Trophoblast cell (in vitro differentiated cells and primary cell): ENCODE results near the gene IRF8.

Experiments used
- DNase-seq, 2 donors: peaks; one replicate each; pipeline ENCODE4 v3.0.0-alpha.2; 2016
- H2AFZ ChIP-seq: 2 replicates; pipeline ENCODE4 v1.6.1; 2013; ENCODE audit warnings: low read length, moderate library complexity, mild to moderate bottlenecking; ENCODE audit not compliant: insufficient read depth, poor library complexity
- H2AK5ac ChIP-seq: 2 replicates; pipeline ENCODE4 v1.6.1; 2013; ENCODE audit warnings: mild to moderate bottlenecking, low read length
- H2BK120ac ChIP-seq: 2 replicates; pipeline ENCODE4 v1.6.1; 2013; ENCODE audit warnings: low read length, mild to moderate bottlenecking, moderate library complexity; ENCODE audit not compliant: insufficient read depth, poor library complexity
- H2BK12ac ChIP-seq: 2 replicates; pipeline ENCODE4 v1.6.1; 2013; ENCODE audit warnings: mild to moderate bottlenecking, low read length, moderate library complexity
- H2BK5ac ChIP-seq: 2 replicates; pipeline ENCODE4 v1.6.1; 2013; ENCODE audit warnings: low read length, low read depth, moderate library complexity, mild to moderate bottlenecking; ENCODE audit not compliant: poor library complexity
- H3K14ac ChIP-seq: 2 replicates; pipeline ENCODE4 v1.6.1; 2013; ENCODE audit warnings: mild to moderate bottlenecking, low read length
- H3K18ac ChIP-seq: 2 replicates; pipeline ENCODE4 v1.6.1; 2013; ENCODE audit warnings: mild to moderate bottlenecking, low read length
- H3K23ac ChIP-seq: 2 replicates; pipeline ENCODE4 v1.6.1; 2013; ENCODE audit warnings: low read length
- H3K27ac ChIP-seq: 2 replicates; pipeline ENCODE4 v1.5.1; 2013; ENCODE audit warnings: low read depth, mild to moderate bottlenecking, inconsistent platforms, low read length, moderate library complexity
- H3K27me3 ChIP-seq: 2 replicates; pipeline ENCODE4 v1.6.1; 2013; ENCODE audit warnings: inconsistent platforms, mild to moderate bottlenecking, low read length, moderate library complexity; ENCODE audit not compliant: insufficient read depth
- H3K36me3 ChIP-seq, 2 experiments: 1 replicate in 1 of 2; 2 replicates in 1 of 2; pipeline ENCODE4 v1.6.1; 2013; ENCODE audit warnings: low read length in 2 of 2, mild to moderate bottlenecking in 2 of 2, moderate library complexity in 1 of 2; ENCODE audit not compliant: insufficient read depth in 2 of 2, control insufficient read depth in 1 of 2
- H3K4ac ChIP-seq: 2 replicates; pipeline ENCODE4 v1.6.1; 2013; ENCODE audit warnings: low read depth, mild to moderate bottlenecking, low read length, moderate library complexity
- H3K4me1 ChIP-seq, 2 experiments: 1 replicate in 1 of 2; 2 replicates in 1 of 2; pipeline ENCODE4 v1.6.1; 2013; ENCODE audit warnings: low read length in 2 of 2, mild to moderate bottlenecking in 2 of 2, moderate library complexity in 1 of 2; ENCODE audit not compliant: insufficient read depth in 2 of 2, control insufficient read depth in 1 of 2
- H3K4me2 ChIP-seq: 2 replicates; pipeline ENCODE4 v1.6.1; 2013; ENCODE audit warnings: inconsistent platforms, mild to moderate bottlenecking, low read length, moderate library complexity
- H3K4me3 ChIP-seq: 2 replicates; pipeline ENCODE4 v1.5.1; 2013; ENCODE audit warnings: mild to moderate bottlenecking, low read depth, low read length, inconsistent platforms
- H3K79me1 ChIP-seq: one replicate; pipeline ENCODE4 v1.6.1; 2013; ENCODE audit warnings: low read length
- H3K79me2 ChIP-seq: 2 replicates; pipeline ENCODE4 v1.6.1; 2013; ENCODE audit warnings: low read length, mild to moderate bottlenecking; ENCODE audit not compliant: control insufficient read depth, insufficient read depth, poor library complexity
- H3K9ac ChIP-seq: 2 replicates; pipeline ENCODE4 v1.6.1; 2013; ENCODE audit warnings: mild to moderate bottlenecking, low read length
- H3K9me3 ChIP-seq: 2 replicates; pipeline ENCODE4 v1.6.1; 2013; ENCODE audit warnings: low read depth, mild to moderate bottlenecking, control low read depth, inconsistent platforms, low read length; ENCODE audit not compliant: insufficient read depth
- H4K12ac ChIP-seq: 2 replicates; pipeline ENCODE4 v1.6.1; 2013; ENCODE audit warnings: low read depth, mild to moderate bottlenecking, low read length, moderate library complexity
- H4K8ac ChIP-seq: 2 replicates; pipeline ENCODE4 v1.6.1; 2013; ENCODE audit warnings: low read depth, mild to moderate bottlenecking, low read length, moderate library complexity
- H4K91ac ChIP-seq: one replicate; pipeline ENCODE4 v1.6.1; 2013; ENCODE audit warnings: low read depth, mild to moderate bottlenecking, low read length, moderate library complexity
- WGBS: extraction: QIAGEN DNeasy Blood & Tissue Kit; methylation state at CpG from one replicate; pipeline ENCODE4 v1.1.7; 2013; ENCODE audit warnings: missing lambda C conversion rate; ENCODE audit not compliant: insufficient read length, insufficient coverage; ENCODE audit errors: extremely low coverage; 5-methylcytosine and 5-hydroxymethylcytosine counted together

IRF8 gene

DNA sequence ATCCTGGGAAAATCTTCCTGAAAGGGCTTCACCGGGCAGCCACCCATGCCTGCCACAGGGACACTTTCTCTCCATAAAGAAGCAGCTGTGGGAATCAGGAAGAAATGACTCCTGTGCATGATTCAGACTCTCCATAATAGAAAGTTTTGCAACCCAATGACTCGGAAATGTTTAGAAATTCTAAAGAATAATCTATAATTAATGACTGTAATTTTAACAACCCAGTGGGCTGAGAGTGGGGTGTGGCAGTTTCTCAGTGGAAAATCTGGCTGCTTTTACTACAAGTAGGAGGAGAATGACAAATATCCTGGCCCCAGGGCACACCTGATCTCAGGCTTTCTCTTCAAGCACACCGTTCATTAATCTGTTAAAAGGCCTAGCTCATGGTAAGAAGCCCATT, 25.7 kb downstream of the IRF8 start:
- peak overlapping the region; percentile 17 for H3K4ac ChIP-seq
- no peak overlapping the region for H3K23ac ChIP-seq
- no peak overlapping the region for H3K4me2 ChIP-seq
- no peaks in the 10 kb centered on the region for H3K9me3 ChIP-seq
- H3K14ac ChIP-seq, result peak overlapping the region; percentile 24
- H2BK120ac ChIP-seq, result no peak overlapping the region
- no peak overlapping the region for H4K12ac ChIP-seq
- no CpG with 5 or more reads among the region's 3 CpGs for WGBS
- no peak overlapping the region for H2AFZ ChIP-seq
- H2AK5ac ChIP-seq, result peak overlapping the region; percentile 26
- H4K91ac ChIP-seq, result peak overlapping the region; percentile 66
- peak overlapping the region; percentile 15 for H2BK12ac ChIP-seq
- no peak overlapping the region for H4K8ac ChIP-seq
- peaks cover 30% of the 10 kb centered on the region for H3K79me1 ChIP-seq
- H2BK5ac ChIP-seq, result no peak overlapping the region
- no peak overlapping the region for H3K4me3 ChIP-seq
- DNase-seq, result peak; percentile 91 to 96
- H3K79me2 ChIP-seq, result peaks cover 3% of the 10 kb centered on the region
- no peak overlapping the region for H3K9ac ChIP-seq
- peaks cover 37 to 46% of the 10 kb centered on the region in 2 experiments for H3K4me1 ChIP-seq
- no peaks in the 10 kb centered on the region for H3K27me3 ChIP-seq
- H3K27ac ChIP-seq, result peak overlapping the region; percentile 44
- no peak overlapping the region for H3K18ac ChIP-seq
- H3K36me3 ChIP-seq, result peaks cover 0 to 3% of the 10 kb centered on the region in 2 experiments

DNA sequence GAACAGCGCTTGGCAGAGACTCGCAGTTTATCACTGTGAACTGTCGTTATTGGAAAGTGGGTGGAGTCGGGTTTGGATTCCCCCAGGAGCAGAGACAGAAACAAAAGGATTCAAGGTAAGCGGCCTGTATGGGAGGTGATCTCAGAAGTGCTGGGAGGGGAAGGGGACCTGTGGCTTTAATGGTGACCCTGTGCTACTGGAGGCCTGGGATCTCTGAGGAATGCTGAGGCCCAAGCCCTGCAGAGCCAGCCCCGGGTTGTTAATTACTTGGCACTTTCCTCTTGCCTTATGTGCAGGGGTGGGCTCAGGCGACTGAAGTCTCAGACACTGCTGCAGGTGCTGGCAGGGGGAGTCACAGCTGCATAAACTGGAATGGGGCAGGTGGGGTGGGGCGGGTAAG, 27.4 kb downstream of the IRF8 start:
- H2BK12ac ChIP-seq, result no peak overlapping the region
- H3K27ac ChIP-seq, result no peak overlapping the region
- H2AFZ ChIP-seq, result no peak overlapping the region
- no peak overlapping the region for H4K8ac ChIP-seq
- H3K9me3 ChIP-seq, result no peaks in the 10 kb centered on the region
- no peak overlapping the region for H2BK5ac ChIP-seq
- no peak for DNase-seq
- no peak overlapping the region for H3K4me3 ChIP-seq
- no peak overlapping the region for H3K14ac ChIP-seq
- no peak overlapping the region for H4K91ac ChIP-seq
- H3K36me3 ChIP-seq, result no peaks in the 10 kb centered on the region
- no peak overlapping the region for H3K18ac ChIP-seq
- no peak overlapping the region for H3K4me2 ChIP-seq
- peaks cover 3% of the 10 kb centered on the region for H3K79me2 ChIP-seq
- WGBS, result no CpG with 5 or more reads among the region's 8 CpGs
- H3K27me3 ChIP-seq, result no peaks in the 10 kb centered on the region
- peaks cover 22% of the 10 kb centered on the region for H3K79me1 ChIP-seq
- H3K23ac ChIP-seq, result no peak overlapping the region
- H2AK5ac ChIP-seq, result no peak overlapping the region
- no peak overlapping the region for H3K4ac ChIP-seq
- H3K9ac ChIP-seq, result no peak overlapping the region
- no peak overlapping the region for H4K12ac ChIP-seq
- H3K4me1 ChIP-seq, result peaks cover 29 to 36% of the 10 kb centered on the region in 2 experiments
- no peak overlapping the region for H2BK120ac ChIP-seq

DNA sequence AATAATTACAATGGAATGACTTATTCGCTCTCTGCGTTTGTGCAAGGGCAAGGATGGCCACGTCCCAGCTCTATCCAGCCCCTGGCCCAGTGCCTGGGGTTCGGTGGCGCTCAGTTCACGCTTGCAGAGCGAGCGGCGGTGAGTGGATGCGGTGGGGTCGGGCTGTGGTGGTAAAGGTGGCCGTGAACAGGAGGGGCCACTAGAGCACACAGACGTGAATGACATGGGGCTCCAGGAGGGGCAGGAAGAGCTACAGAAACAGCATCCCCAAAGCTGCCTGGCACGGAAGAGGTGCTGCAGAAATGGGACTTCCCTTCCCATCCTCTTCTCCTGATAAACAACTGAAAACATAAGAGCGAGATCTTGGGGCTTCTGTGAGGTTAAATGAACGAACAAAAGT, 28.4 kb downstream of the IRF8 start:
- no peak overlapping the region for H4K12ac ChIP-seq
- peak overlapping the region; percentile 2 for H2AK5ac ChIP-seq
- DNase-seq, result no peak
- WGBS, result no CpG with 5 or more reads among the region's 16 CpGs
- no peak overlapping the region for H4K8ac ChIP-seq
- H3K4me1 ChIP-seq, result peaks cover 29 to 32% of the 10 kb centered on the region in 2 experiments
- no peak overlapping the region for H2AFZ ChIP-seq
- no peak overlapping the region for H3K27ac ChIP-seq
- H3K79me2 ChIP-seq, result peaks cover 3% of the 10 kb centered on the region
- no peak overlapping the region for H3K4me2 ChIP-seq
- no peak overlapping the region for H3K23ac ChIP-seq
- H3K4ac ChIP-seq, result no peak overlapping the region
- no peak overlapping the region for H3K4me3 ChIP-seq
- no peaks in the 10 kb centered on the region for H3K27me3 ChIP-seq
- peaks cover 19% of the 10 kb centered on the region for H3K79me1 ChIP-seq
- no peak overlapping the region for H3K18ac ChIP-seq
- no peak overlapping the region for H3K9ac ChIP-seq
- peak overlapping the region; percentile 16 for H2BK12ac ChIP-seq
- H2BK120ac ChIP-seq, result peak overlapping the region; percentile 1
- no peaks in the 10 kb centered on the region for H3K9me3 ChIP-seq
- H3K14ac ChIP-seq, result no peak overlapping the region
- no peak overlapping the region for H2BK5ac ChIP-seq
- no peaks in the 10 kb centered on the region for H3K36me3 ChIP-seq
- no peak overlapping the region for H4K91ac ChIP-seq

DNA sequence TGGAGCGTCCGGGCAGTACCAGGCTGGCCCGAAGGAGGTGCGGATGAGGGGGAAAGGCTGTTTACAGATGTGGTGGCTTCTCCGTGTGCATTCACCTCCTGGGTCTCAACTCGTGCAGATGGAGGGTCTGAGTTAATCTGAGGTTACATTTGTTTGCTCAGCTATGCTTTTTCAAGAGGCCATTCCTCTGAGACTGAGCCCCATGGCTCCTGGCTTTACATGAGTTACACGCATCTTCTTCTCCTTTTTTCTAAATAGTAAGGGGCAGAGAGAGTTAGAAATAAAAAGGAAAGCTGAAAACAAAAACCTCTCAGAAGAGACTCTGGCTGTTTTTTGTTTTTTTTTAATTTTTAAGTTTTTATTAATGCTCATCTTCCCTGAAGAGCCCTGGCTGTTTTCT, 29.0 kb downstream of the IRF8 start:
- Histone ChIP-seq H3K36me3 (no peaks in the 10 kb centered on the region), H3K4me1 (peaks cover 29 to 32% of the 10 kb centered on the region in 2 experiments), H4K8ac (no peak overlapping the region), H4K91ac (no peak overlapping the region), H3K4me3 (no peak overlapping the region), H2BK120ac (no peak overlapping the region), H3K27me3 (no peaks in the 10 kb centered on the region), H3K18ac (no peak overlapping the region), H3K4me2 (no peak overlapping the region), H3K9me3 (no peaks in the 10 kb centered on the region), H3K23ac (no peak overlapping the region), H3K9ac (no peak overlapping the region), H3K27ac (no peak overlapping the region), H2BK12ac (no peak overlapping the region), H3K79me2 (peaks cover 3% of the 10 kb centered on the region), H3K4ac (no peak overlapping the region), H2AFZ (no peak overlapping the region), H3K79me1 (peaks cover 19% of the 10 kb centered on the region), H4K12ac (no peak overlapping the region), H2BK5ac (no peak overlapping the region), H3K14ac (no peak overlapping the region), H2AK5ac (no peak overlapping the region)
- no CpG with 5 or more reads among the region's 7 CpGs for WGBS
- DNase-seq, result no peak
